ENCODE data around the gene FAM156B.
"Not testable (repeated sequence)": the region's sequence is repeated elsewhere in the genome, so short reads cannot be mapped to it uniquely, and the experiment has no call there.

DNA sequence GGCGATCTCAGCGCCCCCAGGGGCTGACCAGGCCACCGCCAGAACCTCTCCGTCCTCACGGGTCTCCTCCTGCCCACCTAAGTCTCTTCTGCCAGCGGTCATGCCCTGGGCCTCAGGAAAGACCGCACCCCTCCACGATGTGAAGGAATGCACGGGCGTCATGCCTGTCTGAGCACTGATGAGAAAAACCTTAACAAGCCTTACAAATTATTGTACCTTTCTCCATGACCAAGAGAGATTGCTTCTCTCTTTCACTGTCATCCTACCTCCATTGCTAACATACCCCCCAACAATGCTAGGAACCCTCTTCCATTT, 38.3 kb downstream of the FAM156B start:
- TF ChIP-seq, protein P1, sequence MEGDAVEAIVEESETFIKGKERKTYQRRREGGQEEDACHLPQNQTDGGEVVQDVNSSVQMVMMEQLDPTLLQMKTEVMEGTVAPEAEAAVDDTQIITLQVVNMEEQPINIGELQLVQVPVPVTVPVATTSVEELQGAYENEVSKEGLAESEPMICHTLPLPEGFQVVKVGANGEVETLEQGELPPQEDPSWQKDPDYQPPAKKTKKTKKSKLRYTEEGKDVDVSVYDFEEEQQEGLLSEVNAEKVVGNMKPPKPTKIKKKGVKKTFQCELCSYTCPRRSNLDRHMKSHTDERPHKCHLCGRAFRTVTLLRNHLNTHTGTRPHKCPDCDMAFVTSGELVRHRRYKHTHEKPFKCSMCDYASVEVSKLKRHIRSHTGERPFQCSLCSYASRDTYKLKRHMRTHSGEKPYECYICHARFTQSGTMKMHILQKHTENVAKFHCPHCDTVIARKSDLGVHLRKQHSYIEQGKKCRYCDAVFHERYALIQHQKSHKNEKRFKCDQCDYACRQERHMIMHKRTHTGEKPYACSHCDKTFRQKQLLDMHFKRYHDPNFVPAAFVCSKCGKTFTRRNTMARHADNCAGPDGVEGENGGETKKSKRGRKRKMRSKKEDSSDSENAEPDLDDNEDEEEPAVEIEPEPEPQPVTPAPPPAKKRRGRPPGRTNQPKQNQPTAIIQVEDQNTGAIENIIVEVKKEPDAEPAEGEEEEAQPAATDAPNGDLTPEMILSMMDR (conservative IDR thresholded peaks at IDR 0.05; ENCODE audit: low read depth, low read length), result not testable (repeated sequence)
- TF ChIP-seq EZH2 (IDR thresholded peaks at IDR 0.05; ENCODE audit: low read length, unreplicated experiment); EZH2phosphoT487 (IDR thresholded peaks at IDR 0.05; ENCODE audit: borderline replicate concordance, low read length): not testable (repeated sequence)
